Parathyroid adenoma (tissue), 2 donors: ENCODE data around the gene RASL12.
"Not testable (repeated sequence)": the region's sequence is repeated elsewhere in the genome, so short reads cannot be mapped to it uniquely, and the experiment has no call there.

Source experiments
- H2AFZ ChIP-seq: fragments of 300-600 bp; sonication (generic); one replicate; pipeline ENCODE4 v1.7.0; 2017; ENCODE audit warnings: antibody characterized with exemption, mild to moderate bottlenecking
- H3K27ac ChIP-seq: fragments of 300-600 bp; sonication (generic); one replicate; pipeline ENCODE4 v1.7.0; 2017
- H3K27me3 ChIP-seq: fragments of 300-600 bp; sonication (generic); one replicate; pipeline ENCODE4 v1.7.0; 2017; ENCODE audit warnings: low read length; ENCODE audit not compliant: control insufficient read depth, insufficient read depth
- H3K36me3 ChIP-seq: fragments of 300-600 bp; sonication (generic); one replicate; pipeline ENCODE4 v1.7.0; 2017; ENCODE audit warnings: low read length; ENCODE audit not compliant: control insufficient read depth, insufficient read depth
- H3K4me1 ChIP-seq: fragments of 300-600 bp; sonication (generic); one replicate; pipeline ENCODE4 v1.7.0; 2017; ENCODE audit warnings: control low read depth
- H3K4me2 ChIP-seq: fragments of 300-600 bp; sonication (generic); one replicate; pipeline ENCODE4 v1.7.0; 2017; ENCODE audit warnings: low read length
- H3K4me3 ChIP-seq: fragments of 300-600 bp; sonication (generic); one replicate; pipeline ENCODE4 v1.7.0; 2017; ENCODE audit warnings: low read depth, low read length
- H3K79me2 ChIP-seq: fragments of 300-600 bp; sonication (generic); one replicate; pipeline ENCODE4 v1.7.0; 2017; ENCODE audit warnings: control low read depth
- H3K9ac ChIP-seq: fragments of 300-600 bp; sonication (generic); one replicate; pipeline ENCODE4 v1.7.0; 2017; ENCODE audit warnings: mild to moderate bottlenecking
- H3K9me3 ChIP-seq: fragments of 300-600 bp; sonication (generic); one replicate; pipeline ENCODE4 v1.7.0; 2017; ENCODE audit warnings: low read length; ENCODE audit not compliant: control insufficient read depth
- TF ChIP-seq, protein P1 (sequence below): fragments of 300-600 bp; sonication (generic); IDR thresholded peaks from one replicate; pipeline ENCODE4 v1.7.0; 2017; ENCODE audit warnings: antibody characterized with exemption, mild to moderate bottlenecking
- donor health status: primary hyperparathyroidism.

The RASL12 gene

DNA sequence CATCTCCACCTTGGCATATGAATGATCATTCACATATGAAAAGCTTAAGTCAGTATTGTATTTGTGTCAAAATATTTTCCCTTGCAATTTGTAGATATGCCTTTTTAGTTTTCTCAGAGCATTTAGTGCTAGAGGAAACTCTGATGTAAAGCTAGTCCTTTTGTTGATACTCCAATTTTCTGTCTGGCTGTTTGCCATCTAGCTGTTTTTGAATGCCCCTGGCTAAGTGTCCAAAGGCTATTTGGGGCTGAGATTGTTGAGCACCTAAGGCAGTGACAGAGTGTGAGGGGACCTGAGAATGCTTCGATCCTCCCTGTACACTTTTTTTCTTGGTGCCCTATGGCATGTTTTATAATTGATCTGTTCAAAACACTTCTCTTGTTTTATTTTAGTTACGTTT lies 19.6 kb downstream of the RASL12 start:
- Histone ChIP-seq H3K36me3 (no peaks in the 10 kb centered on the region), H3K4me1 (no peaks in the 10 kb centered on the region), H3K27me3 (no peaks in the 10 kb centered on the region), H3K4me2 (no peak overlapping the region), H3K4me3 (no peak overlapping the region), H3K27ac (no peak overlapping the region), H3K9me3 (no peaks in the 10 kb centered on the region), H3K9ac (no peak overlapping the region), H2AFZ (no peak overlapping the region), H3K79me2 (no peaks in the 10 kb centered on the region)
- TF ChIP-seq, protein P1, sequence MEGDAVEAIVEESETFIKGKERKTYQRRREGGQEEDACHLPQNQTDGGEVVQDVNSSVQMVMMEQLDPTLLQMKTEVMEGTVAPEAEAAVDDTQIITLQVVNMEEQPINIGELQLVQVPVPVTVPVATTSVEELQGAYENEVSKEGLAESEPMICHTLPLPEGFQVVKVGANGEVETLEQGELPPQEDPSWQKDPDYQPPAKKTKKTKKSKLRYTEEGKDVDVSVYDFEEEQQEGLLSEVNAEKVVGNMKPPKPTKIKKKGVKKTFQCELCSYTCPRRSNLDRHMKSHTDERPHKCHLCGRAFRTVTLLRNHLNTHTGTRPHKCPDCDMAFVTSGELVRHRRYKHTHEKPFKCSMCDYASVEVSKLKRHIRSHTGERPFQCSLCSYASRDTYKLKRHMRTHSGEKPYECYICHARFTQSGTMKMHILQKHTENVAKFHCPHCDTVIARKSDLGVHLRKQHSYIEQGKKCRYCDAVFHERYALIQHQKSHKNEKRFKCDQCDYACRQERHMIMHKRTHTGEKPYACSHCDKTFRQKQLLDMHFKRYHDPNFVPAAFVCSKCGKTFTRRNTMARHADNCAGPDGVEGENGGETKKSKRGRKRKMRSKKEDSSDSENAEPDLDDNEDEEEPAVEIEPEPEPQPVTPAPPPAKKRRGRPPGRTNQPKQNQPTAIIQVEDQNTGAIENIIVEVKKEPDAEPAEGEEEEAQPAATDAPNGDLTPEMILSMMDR = no peak

- Histone ChIP-seq H3K9me3 (no peaks in the 10 kb centered on the region), H3K27ac (no peak within 1 kb of the TSS), H3K79me2 (no peaks in the 10 kb centered on the region), H3K9ac (no peak within 1 kb of the TSS), H2AFZ (no peak within 1 kb of the TSS), H3K4me1 (no peaks in the 10 kb centered on the region), H3K4me3 (no peak within 1 kb of the TSS), H3K27me3 (no peaks in the 10 kb centered on the region), H3K4me2 (no peak within 1 kb of the TSS), H3K36me3 (no peaks in the 10 kb centered on the region)
- TF ChIP-seq, protein P1 = no peak
Observed at GRCh38 chr15:65044724-65045481, 22.9 kb downstream of the RASL12 start, which contains the start of gene SLC51B. TSS of gene SLC51B (plus strand) at chr15:65045387. CDS start at chr15:65050005, 4,618 bp downstream.

- not testable (repeated sequence) for H3K79me2 ChIP-seq, H3K27ac ChIP-seq, H3K4me3 ChIP-seq, H3K9me3 ChIP-seq, H3K4me2 ChIP-seq, H3K9ac ChIP-seq, H2AFZ ChIP-seq, H3K4me1 ChIP-seq, H3K36me3 ChIP-seq, H3K27me3 ChIP-seq
Observed at GRCh38 chr15:65044218-65044617, 23.6 kb downstream of the RASL12 start.

DNA sequence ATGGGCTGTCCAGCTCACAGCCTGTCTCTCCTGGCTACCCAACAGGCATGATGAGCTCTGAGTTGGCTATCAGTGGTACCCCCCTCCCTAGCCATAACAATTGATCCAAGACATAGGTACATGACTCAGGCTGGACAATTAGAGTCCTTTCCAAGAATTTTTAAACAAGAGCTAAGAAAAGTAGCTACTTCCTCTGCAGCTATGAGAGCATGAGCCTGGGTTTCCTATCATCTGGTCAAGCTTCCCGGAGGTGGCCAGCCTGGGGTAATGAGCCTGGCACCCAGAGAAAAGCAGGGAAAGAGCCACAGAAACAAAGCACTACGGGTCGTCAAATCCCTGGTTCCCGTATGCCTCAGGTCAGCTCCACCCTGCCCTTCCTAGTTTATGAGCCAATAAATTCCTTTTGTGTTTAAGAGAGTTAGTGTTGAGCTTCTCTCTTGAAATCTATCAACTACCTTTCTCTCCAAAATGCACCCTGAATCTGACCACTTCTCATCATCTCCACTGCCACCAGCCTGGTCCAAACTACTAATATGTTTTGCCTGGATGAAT lies 24.9 kb downstream of the RASL12 start:
- no peak overlapping the region for H3K4me2 ChIP-seq
- H3K79me2 ChIP-seq = no peaks in the 10 kb centered on the region
- H3K4me3 ChIP-seq = no peak overlapping the region
- H3K27me3 ChIP-seq = no peaks in the 10 kb centered on the region
- H3K27ac ChIP-seq = no peak overlapping the region
- no peaks in the 10 kb centered on the region for H3K9me3 ChIP-seq
- no peak overlapping the region for H3K9ac ChIP-seq
- H3K36me3 ChIP-seq = no peaks in the 10 kb centered on the region
- no peak overlapping the region for H2AFZ ChIP-seq
- H3K4me1 ChIP-seq = no peaks in the 10 kb centered on the region
- TF ChIP-seq, protein P1 = no peak

DNA sequence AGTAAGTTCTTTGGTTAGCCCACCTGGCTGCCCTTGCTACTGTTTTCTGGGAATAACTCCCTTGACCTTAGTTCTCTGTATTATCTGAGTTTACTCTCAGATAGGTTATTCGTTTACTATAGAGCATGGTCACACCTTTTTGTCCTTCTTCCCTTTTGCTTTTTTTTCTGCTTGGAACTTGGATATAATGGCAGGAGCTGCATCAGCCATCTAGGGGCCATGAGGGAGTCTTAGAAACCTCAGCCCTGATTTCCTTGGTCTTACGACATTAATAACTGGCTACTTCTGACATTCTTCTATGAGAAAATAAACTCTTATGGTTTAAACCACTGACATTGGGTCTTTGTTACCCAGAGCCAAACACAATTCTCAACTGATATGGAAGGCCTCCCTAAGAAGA lies 26.0 kb downstream of the RASL12 start:
- no peaks in the 10 kb centered on the region for H3K4me1 ChIP-seq
- no peak overlapping the region for H3K9ac ChIP-seq
- H3K36me3 ChIP-seq = no peaks in the 10 kb centered on the region
- H3K4me3 ChIP-seq = no peak overlapping the region
- H3K79me2 ChIP-seq = no peaks in the 10 kb centered on the region
- no peak overlapping the region for H3K4me2 ChIP-seq
- H3K27me3 ChIP-seq = no peaks in the 10 kb centered on the region
- no peaks in the 10 kb centered on the region for H3K9me3 ChIP-seq
- TF ChIP-seq, protein P1 = no peak
- no peak overlapping the region for H2AFZ ChIP-seq
- H3K27ac ChIP-seq = no peak overlapping the region
